HG02884 (cell line): Measurements from ENCODE around the gene MBP.

Experiments used
- ATAC-seq: cut with Tn5 transposase; IDR thresholded peaks from one replicate; pipeline ENCODE4 v1.9.1; 2021; ENCODE audit warnings: mild to moderate bottlenecking, moderate library complexity; ENCODE audit not compliant: unreplicated experiment

MBP gene

DNA sequence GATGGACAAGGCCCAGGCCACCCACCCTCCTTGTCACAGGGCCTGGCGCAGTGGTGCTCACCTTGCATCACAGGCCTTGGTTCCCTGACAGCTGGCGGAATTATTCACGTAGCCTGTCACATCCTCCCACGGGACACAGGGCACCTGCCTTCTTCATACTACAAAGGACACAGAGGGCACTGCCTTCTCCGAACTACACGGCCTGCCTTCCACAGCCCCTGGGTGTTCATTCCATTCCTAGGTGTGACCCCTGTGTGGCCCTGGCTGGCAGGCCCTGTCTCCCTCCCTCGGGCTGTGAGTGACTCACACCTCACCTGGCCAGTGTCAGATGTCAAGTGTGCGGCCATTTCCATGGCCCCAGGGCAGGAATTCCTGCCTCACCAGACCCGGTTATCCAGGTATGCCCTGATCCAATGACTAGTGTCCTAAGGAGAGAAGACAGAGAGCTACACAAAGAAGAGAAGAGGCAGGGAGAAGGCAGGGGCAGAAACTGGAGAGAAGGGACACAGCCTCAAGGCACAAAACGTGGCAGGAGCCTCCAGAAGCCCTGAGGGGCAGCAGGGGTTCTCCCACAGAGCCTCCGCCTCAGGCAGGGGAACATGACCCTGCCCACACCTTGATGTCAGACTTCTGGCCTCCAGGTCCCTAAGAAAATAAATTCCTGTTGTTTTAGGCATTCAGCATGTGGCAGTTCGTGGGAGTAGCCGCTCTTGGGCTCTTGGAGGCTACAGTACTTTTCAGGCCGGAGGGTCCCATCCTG is 43.4 kb downstream of the MBP start:
- no peak for ATAC-seq

DNA sequence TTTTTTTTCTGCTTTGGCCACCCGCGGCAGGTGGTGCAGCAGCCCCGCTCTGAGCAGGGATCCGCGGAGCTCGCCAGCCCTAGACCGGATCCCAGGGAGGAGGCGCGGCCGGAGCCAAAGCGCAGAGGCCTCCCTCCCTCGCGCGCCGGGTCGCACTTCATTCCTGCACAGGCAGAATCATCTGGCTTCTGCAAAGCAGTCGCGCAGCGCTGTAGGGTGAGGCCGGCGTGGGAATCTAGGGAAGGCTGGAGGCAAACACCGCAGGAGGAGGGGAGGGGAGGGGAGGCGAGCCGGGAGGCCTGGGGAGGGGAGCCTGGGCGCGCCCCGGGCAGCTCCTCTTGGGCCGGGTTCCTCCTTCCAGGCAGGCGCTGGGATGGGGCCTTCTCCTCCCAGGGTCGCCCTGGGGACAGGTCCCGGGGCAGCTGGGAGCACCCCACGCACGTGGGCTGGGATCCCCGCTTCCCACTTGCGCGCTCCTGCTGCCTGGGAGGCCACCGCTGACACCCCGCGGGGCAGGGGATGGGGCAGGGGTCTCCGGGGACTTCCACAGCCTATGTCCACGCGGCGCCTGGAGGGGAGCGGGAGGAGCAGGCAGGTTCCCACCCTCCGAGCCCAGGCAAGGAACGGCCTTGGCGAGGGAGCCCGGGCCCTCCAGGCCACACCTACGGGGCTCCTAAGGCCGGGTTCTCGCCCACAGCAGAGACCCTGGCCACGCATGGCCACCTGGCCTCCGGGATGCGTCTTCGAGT is 45.0 kb downstream of the MBP start:
- ATAC-seq, result no peak

DNA sequence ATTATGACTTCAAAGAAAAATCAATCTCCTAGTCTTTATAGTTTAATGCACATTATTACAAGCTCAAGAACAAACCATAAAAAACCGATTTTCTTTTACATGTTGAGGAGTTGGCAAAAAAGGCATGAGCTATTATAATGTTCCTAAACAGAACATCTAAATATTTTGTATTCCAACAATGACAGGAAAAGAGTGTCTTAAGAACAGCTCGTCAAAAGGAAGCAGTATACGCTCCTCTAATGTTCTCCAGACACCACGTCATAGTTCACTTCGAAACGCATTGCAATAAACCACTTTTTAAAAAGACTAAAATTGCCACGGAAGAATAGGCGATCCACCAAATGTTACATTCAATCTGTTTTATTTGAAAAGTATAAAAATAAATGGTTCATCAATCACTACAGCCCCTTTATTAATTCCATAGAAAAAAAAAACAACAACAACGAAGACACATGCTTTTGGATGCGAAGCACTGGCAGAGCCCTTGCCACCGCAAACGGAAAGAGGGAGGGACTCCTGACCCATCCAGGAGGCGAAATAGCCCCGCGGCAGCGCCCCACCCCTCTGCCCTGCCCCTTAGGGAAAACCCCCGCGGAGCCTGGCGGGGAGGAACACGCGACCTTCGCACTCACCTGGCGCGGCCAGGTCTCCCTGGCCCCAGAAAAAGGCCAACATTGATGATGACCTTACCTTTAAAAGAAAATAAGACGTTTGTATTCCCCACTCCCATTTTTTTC is 45.8 kb downstream of the MBP start:
- no peak for ATAC-seq

DNA sequence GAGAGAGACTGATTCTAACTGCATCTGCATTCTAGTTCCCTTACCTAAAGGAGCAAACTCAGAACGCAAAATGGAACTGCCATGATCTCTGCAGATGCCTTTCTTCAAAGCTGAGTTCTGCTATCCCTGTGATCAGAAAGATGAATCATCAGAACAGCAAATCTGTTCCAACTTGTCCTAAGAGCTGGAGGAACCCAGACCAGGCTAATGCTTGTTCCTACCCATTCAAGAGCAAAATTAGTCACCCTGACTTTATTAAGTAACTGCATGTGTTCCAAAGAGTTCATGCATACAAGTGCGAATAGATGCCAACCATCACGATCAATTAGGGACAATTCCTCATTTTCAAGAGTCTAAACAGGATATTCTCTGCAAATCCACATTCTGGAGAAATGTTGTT is 46.5 kb downstream of the MBP start:
- ATAC-seq, result no peak

DNA sequence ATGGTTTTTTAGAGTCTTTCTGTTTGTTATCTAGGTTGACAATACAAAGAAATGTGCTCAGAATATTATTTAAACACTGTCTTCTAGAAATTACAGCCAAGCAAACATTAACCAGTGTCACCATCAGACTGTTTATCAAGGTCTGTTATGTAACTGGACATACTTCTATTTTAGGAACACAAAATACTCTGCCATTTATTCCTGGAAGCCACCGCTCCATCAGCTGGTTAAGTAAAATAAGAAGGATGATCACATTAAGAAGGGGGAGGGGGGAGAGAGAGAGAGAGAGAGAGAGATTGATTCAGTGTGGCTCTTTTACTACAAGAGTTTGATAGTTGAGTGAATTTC is 47.9 kb downstream of the MBP start:
- ATAC-seq, result no peak

DNA sequence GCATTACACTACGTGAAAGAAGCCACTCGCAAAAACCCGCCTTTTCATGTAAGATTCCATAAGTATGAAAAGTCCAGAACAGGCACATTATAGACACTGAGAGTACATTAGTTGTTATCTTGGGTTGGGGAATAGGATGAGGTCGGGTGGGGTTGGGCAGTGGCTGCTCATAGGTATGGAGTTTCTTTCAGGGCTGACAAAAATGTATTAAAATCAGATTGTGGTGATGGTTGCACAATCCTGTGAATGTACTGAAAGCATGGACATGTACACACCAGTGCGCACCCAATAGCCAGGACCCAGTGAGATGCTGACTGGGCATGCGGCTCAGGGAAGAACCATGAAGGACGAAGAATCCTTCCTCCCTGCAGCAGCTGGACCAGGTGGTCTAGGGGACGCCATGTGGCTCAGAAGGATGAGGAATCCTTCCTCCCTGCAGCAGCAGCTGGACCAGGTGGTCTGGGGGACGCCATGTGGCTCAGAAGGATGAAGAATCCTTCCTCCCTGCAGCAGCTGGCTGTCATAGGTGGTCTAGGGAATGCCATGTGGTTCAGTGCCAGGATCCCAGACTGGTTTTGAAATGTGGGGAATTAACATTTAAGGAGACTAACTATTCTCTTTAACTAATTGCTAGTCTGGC is 50.1 kb downstream of the MBP start:
- no peak for ATAC-seq

DNA sequence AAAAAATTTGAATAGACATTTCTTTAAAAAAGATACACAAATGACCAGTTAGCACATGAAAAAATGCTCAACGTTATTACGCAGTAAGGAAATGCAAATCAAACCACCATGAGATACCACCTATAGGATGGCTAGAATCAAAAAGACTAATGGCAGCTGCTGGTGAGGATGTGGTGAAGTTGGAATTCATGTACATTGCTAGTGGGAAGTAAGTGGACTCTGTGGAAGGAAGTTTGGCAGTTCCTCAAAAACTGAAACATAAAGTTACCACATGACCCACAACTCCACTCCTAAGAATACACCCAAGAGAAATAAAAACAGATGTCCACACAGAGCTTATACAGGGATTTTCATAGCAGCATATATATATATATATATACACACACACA is 51.2 kb downstream of the MBP start:
- ATAC-seq, result no peak

DNA sequence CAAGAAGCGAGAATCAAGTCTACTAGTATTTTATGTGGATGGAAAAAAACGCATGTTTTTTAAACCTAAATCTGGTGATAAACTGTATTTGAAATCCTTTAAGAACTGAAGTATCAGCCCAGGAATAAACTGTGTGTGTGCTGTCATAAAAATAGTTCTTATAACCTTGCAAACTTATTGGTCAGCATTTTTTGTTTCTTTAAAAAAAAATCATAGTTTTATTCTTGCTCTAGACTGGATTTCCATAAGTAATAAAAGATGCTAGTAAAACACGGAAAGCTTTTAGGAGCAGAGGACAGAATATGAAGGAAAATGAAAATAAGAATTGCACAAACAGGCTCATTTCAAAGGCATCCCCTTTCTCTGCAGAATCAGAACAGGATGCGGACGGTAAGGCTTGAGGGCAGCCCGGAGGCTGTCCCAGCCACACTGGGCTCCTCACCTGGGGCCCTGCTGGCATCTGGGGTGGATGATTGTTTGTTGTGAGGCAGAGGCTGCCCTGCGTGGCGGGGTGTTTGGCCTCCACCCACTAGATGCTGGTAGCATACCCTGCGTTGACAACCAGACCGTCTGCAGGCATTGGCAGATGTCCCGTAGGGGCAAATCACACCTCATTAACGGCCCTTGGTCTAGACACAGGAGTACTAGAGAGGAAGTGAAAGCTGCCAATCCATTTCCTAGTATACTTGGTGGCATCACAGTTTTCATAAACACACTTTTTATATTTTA is 52.5 kb downstream of the MBP start:
- peak; percentile 71 for ATAC-seq

DNA sequence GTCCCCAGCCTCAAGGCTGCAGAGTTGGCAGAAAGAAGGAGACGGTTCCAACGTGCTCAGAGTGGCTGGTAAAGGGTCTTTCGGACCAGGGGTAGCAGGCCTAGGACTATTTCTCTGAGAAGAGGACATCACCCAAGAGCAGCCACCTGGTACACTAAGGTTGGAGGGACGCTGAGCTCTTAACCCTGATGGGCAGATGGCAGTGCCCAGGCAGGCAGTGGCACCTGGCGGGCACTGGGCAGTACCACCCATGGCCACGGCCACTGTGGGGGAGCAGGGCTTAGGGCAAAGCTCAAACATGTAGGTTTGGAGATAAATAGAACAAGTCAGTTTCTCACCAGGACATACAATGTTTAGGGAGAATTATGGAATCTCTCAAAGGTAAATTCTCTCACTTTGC is 53.5 kb downstream of the MBP start:
- ATAC-seq, result no peak

DNA sequence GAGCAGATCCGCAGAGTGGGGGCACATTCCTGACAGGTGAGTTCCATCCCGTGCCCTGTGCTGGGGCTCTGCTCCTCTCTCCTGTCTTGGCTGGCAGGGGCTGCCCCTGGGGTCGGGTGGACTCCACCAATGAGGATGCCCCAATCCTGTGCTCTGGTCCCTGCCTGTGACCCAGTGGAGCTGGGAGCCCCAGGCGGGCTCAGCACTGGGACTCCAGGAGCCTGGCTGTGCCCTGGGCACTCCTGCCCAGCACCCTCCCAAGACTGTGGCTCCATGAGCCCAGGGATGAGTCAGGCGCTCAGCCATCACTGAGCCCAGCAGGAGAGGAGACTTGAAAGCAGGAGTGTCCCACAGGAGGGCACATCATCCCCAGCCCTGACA is 53.9 kb downstream of the MBP start:
- no peak for ATAC-seq

DNA sequence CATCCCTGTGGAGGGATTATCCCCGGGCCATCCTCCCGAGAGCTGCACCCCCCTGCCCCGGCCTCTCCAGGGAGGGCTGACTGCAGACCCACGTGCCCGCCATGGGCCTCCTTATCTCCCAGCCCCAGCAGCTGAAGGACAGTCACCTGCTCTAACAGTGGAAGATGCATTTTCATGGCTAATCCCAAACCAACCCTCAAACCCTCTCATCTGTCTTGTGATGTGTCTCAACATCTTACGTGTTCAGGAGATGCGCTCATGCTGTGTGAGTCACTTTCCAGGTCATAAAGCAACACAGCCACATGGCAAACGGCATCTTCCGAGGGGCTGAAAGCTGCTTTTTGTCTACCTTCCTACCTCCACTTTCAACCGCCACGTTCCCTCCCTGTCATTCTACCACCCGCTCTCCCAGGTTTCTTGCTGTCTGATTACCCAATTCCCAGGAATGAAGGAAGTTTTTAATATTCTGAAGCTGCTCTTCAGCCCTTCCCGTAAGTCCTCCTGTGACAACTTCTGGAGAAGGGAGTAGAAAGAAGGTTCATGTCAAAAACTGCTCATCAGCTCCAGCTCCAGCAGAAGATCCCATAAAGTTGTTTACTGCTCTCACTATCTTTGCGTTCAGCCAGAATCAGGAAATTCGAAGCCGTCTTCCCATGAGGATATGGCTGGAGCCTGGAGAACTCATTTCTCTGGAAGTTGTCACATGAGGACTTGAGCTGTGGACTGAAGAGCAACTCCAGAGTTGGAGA is 54.5 kb downstream of the MBP start:
- ATAC-seq, result no peak

DNA sequence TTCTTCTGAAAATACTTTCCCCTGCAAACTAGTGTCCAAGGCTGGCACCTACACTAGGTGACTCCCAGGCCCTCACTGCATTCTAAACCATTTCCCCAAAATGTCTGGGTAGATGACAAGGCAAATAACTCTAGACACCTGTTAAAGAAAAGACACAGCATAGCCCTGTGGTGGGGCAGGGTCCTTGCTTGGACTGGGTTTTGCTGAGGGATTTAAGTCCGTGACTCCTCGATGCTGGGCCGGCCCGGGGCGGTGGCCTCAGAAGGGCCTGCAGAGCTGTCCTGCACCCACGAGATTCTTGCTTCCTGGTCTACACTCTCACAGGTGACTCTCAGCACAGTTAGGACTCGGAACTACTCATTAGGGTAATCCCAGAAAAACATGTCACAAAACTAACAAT is 55.2 kb downstream of the MBP start:
- ATAC-seq, result no peak

DNA sequence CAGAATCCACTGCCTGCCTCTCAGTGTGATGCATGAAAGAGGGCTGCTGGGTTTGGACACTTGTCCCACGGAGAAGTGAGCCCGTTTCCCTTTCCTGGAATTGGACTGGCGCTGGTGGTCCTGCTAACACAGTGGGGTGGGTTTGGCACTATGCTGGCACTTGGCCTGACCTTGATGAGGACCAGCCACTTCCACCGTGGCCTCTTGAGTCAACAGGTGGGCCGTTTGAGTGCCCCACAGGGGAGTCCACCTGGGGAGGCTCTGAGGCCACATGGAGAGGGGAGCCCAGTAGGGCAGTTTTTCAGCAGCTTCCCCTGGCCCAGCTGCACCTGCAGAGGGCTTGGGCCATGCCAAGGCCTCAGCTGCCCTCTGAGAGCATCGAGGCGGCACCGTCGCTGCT is 56.5 kb downstream of the MBP start:
- ATAC-seq, result no peak

DNA sequence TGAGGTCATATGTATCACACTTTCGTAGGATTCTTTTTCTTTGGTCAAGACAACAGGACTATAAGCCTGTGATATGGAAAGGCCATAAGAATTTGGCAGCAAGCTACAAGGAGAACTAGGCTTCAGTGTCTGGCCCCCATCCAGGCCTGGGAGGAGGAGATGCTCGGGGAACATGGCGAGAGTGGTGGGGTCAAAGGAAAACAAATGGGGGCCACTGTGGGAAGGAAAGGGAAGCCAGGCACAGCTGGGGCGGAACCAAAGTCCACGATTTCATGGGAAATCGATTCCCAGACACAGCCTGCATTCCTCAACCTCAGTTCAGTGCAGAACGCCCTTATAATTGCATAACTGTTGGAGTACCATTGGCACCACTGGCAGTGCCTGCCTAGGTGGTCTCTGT is 58.2 kb downstream of the MBP start:
- no peak for ATAC-seq

DNA sequence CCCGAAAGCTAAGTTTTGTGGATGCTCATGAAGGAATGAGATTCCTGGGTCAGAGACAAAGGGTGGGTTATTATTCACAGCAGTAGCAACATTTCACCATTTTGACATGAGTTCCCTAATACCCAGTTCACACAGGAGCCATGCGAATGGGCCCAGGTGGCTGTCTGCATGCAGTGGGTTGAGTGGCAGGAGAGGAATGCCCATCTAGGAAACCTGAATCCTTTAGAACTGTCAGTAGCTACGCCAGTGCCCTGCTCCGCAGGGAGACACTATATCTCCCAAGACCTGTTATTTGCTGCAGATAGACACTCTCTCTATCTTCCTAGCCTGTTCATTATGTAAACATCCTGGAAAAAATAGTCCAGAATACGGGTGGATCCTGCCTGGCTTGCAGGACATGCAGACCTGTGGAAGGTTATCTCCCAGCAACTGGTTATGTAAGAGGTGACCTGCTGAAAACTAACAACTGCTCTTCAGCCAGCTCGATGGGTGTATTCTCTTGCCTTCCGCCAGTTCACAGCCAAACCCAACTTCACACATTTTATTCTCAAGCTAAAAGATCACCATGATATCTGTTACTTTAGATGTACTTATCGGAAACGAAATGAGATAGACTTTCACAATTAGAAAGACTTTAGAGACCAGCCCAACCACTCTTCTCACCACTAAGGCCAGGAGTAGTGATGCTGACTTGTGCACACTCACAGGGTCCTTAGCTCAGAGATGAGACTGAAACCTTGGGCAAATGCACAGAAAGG is 59.1 kb downstream of the MBP start:
- no peak for ATAC-seq

DNA sequence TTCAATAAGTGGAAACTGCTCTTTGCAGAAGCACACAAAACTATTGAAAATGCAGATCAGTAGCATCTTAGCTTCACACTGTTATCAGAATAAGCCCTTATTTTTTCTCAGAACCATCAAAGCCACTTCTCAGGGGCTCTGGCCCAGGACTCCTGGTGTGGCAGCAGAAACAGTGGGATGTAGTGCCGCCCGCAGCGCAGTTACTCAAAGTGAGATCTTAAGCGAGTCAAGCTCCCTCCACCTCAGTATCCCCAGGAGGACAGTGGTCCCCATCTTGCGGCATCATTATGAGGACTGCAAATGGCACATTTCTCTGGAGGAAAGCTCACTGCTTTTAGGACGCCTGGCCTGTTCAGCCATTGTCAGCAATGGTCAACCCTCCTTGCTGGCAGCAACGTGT is 60.0 kb downstream of the MBP start:
- no peak for ATAC-seq

DNA sequence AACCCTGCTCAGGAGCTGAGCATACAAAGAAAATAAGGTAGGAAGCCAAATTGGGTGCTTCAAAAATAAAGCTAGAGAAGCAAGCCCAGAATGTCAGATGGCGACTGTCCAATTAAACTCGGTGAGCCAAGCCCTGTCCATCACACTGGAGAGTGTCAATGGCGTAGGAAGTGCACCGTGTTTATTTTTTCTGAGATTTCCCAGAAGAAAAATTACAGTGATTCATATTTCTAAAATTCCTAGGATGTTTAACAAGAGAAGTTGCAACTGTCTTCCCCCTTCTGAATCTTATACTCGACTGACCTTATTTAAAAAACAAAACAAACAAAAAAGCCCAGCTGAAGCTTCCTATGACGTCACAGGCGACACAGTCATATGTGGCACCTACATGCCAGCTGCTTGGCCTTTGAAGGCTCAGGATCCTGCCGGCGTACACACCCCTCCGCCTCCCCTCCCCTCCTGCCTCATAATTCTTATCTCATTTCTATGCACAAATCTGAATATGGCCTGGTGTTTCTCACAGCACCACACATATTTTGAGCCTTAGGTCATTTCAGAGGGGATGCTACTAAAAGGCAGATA is 60.8 kb downstream of the MBP start:
- ATAC-seq, result no peak

DNA sequence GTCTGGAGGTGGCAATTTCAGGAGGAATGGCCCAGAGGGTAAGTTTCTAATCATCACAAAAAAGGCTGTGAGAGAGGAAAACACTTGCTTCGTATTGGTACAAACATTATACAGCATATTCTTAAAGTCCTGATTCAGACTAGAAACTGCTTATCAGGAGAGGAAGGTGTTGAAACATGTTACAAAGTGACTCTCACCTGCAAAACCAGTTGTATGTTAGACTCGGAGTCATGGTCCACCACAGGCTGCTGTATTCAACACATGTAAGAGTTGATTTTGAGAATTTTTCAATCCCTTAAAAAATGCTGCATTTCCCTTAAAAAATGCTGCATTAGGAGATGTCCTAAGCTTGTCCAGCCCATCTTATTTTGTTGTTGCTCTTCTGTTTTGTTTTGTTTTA is 61.5 kb downstream of the MBP start:
- no peak for ATAC-seq

DNA sequence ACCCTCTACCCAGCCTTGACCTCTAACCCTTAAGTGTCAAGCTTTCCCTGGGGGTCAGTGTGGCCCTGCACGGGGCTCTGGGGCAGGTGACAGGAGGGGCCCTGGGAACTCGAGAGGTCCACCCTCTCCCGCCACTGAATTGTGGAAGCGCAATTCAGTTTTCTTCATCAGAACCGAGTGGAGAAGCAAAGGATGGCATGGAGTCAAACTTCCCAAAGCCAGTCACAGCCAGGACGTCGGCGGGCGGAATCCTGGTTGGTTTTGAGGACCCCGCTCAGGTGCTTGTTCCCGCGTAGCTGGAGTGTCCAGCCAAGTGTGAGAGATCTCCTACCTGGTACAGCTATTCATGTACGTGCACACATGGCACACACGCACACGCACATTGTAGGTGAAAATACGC is 62.0 kb downstream of the MBP start:
- ATAC-seq, result no peak
